GM20000 (cell line): ENCODE data around the gene POLR2B.
"Not testable (repeated sequence)": the region's sequence is repeated elsewhere in the genome, so short reads cannot be mapped to it uniquely, and the experiment has no call there.

Experiments
- DNase-seq: peaks from one replicate; pipeline ENCODE4 v3.0.0; 2012; ENCODE audit warnings: low spot score
- TF ChIP-seq, protein P1 (sequence below): IDR thresholded peaks from 2 replicates; pipeline ENCODE4 v1.5.1; 2012; ENCODE audit warnings: mild to moderate bottlenecking, control low read depth; ENCODE audit errors: extremely low read depth, missing control alignments

POLR2B gene

DNA sequence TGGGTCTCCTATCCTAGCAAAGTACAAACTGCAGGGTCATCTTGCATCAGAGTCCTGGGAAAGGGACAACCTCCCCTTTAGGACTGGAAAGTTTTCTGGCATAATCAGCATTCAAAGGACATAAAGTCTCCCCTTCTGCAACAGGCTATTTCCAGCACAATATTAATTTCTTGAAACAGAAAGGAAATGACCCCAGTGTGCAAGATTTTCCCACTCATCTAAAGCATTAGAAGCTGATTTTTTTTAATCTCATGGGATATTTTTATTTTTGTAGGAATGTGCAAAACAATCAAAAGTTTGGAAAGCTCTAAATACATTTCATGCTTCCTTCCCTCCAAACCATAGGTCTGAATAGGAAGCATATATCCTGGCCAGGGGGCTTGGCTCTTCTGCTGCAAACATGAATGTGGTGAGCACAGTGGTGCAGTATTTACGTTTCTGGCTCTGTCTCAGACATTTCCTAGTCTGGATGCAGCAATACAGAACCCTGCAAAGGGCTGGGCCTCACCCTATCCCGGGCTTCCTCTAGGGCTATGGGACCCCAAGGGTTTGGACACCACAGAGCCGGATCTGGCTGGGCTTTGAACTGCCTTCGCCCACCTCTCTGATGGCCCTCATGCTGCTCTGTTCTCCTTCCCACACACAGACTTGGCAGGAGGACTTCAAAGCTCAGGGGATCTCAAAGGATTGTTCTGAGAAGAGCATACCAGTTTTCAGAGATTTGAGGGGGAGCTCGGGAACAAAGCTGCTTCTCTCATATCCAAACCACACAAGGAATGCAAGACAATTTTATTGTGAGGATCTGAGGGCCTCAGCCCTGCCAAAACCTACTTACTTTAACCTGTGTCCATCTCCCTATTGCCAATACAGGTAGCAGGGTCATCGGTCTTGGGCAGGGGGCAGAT is 64.9 kb downstream of the POLR2B start:
- DNase-seq, result no peak
- TF ChIP-seq, protein P1, sequence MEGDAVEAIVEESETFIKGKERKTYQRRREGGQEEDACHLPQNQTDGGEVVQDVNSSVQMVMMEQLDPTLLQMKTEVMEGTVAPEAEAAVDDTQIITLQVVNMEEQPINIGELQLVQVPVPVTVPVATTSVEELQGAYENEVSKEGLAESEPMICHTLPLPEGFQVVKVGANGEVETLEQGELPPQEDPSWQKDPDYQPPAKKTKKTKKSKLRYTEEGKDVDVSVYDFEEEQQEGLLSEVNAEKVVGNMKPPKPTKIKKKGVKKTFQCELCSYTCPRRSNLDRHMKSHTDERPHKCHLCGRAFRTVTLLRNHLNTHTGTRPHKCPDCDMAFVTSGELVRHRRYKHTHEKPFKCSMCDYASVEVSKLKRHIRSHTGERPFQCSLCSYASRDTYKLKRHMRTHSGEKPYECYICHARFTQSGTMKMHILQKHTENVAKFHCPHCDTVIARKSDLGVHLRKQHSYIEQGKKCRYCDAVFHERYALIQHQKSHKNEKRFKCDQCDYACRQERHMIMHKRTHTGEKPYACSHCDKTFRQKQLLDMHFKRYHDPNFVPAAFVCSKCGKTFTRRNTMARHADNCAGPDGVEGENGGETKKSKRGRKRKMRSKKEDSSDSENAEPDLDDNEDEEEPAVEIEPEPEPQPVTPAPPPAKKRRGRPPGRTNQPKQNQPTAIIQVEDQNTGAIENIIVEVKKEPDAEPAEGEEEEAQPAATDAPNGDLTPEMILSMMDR, result no peak

DNA sequence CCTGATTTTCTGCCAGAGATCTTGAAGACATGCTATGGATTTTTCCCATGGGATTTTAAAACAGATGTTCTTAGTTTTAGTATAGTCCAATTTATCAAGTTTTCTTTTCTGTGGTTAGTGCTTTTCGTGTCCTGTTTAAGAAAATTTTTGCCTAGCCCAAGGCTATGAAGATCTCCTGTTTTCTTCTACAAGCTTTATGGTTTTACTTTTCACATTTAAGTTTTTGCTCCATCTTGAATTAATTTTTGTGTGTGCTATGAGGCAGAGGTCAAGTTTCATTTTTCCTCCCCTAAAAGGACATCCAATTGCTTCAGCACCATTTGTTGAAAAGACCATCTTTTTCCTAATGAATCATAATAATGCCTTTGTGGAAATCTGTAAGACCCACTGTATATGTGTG is 65.6 kb downstream of the POLR2B start:
- no peak for DNase-seq
- TF ChIP-seq, protein P1, result no peak

DNA sequence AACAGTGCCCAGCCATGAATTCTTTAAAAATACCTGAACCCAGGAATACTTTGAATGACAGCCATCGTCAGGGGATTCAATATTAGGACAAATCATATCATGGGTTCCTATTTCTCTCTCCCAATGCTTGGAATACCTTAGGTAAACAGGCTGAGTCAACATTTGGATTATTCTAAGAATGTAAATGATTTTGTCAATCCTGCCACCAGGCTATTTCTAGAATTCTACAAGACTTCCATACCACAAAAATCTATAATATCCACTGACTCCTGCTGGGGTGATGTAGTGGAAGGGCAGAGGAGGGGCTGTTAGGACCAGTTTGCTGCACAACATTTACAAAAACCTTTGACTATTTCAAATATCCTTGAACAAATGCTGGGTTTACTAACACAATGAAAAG is 66.3 kb downstream of the POLR2B start:
- TF ChIP-seq, protein P1, result no peak
- DNase-seq, result no peak

DNA sequence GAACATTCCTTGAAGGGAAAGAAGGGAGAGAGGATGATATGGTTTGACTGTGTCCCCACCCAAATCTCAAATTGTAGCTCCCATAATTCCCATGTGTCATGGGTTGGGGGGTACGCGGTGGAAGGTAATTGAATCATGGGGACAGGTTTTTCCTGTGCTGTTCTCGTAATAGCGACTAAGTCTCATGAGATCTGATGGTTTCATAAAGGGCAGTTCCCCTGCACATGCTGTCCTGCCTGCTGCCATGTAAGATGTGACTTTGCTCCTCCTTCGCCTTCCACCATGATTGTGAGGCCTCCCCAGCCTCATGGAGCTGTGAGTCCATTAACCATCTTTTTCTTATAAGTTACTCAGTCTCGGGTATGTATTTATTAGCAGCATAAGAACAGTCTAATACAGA is 68.3 kb downstream of the POLR2B start:
- not testable (repeated sequence) for DNase-seq

DNA sequence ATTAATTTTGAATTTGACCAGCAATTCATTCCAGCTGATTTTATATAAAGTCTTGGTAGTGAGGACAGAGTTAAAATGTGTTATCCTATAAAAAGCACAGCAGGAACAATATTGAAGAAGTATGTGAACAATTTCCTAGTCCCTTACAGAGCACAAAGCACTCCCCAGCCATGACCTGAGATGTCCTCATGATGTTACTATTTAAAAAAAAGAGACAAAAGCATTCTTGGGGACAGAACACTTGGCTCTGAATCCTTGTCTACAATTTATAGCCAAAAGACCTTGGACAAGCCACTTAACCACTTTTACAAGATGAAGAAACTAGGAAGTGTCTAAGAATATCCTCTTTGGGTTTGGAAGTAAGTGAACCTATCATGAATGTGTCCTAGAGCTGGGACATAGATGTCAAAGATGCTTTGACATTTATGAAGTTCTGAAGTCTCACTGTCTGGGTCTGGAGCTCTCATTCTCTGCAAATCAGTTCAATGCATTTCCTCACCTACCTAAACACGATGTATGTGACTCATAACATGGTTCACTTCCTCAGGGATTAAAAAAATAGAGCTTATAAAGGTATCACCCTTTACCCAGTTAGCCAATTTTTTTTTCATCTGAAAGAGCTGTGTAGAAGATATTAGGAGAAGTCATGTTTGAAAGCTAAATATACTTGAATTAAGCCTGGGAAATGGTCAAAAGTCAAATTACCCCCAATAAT is 70.1 kb downstream of the POLR2B start:
- TF ChIP-seq, protein P1, result no peak
- no peak for DNase-seq

DNA sequence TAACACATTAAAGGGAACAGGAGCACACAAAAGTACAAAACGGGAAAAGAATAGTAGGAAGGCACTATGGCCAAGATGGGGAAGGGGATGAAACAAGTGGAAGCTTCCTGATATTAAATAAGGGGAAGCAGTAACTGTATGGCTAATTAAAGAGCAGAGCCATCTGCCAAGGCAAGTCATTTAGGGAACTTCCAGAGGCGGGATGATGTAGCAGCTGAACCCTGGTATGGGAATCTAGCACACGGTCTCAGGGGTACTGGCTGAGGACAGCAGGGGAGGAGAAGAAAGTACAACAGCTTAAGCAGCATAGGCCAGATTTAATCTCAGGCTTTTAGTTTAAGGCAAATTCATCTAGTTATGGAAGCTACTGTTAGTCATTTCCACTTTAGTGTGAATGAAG is 72.4 kb downstream of the POLR2B start:
- TF ChIP-seq, protein P1, result no peak
- DNase-seq, result no peak

DNA sequence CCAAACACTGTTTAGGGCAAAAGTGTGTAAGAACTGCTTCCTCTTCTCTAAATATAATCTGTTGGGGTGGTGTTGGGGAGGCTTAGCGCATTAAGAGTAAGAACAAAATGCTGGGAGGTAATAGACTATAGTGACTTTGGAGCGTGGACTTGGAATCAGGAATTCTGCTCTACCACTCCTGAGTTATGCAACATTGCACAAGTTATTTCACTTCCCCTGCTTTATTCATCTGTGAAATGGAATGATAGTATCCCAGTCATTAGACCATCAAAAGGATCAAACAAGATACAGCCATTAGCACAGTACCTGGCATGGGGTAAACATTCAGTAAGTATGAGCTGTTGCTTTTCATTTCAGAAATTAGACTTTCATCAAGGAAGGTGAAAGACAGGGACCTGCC is 72.8 kb downstream of the POLR2B start:
- no peak for DNase-seq
- TF ChIP-seq, protein P1, result no peak
